ENCODE measurements around the gene PGRMC2. TPM values are rescaled to one million over a fixed set of nuclear protein-coding genes. Genes with fewer than 3 reads are reported as not detected.

Gene PGRMC2
- total and polyA plus RNA-seq, 2 of the 8 experiments (the other 6 are each of a cell fraction or from before 2014, with no cell fraction given): 9.5 to 85.3 TPM

- no peak for TF ChIP-seq FOSL1 (IDR thresholded peaks at IDR 0.05; ENCODE audit: insufficient read depth, low read depth, low read length)
These were observed at the start of gene PGRMC2 (continued) for GRCh38 chr4:128287141-128287870.
